Coronary artery (tissue), 2 donors: ENCODE data around the gene OR2F1.

ENCODE experiments used
- DNase-seq: peaks from one replicate; pipeline ENCODE4 v3.0.0-alpha.2; 2017; ENCODE audit warnings: low spot score
- H3K27ac ChIP-seq, 2 donors: fragments of 200-600 bp; sonication (generic); one replicate each; pipeline ENCODE4 v1.5.1; 2016 to 2019
- H3K4me3 ChIP-seq: fragments of 200-600 bp; sonication (generic); 2 replicates; pipeline ENCODE4 v1.5.1; 2016; ENCODE audit warnings: mild to moderate bottlenecking, moderate library complexity
- TF ChIP-seq, protein P1 (sequence below): fragments of 200-600 bp; sonication (generic); IDR thresholded peaks from one replicate; pipeline ENCODE4 v1.5.1; 2019; ENCODE audit warnings: antibody characterized with exemption

Gene OR2F1

DNA sequence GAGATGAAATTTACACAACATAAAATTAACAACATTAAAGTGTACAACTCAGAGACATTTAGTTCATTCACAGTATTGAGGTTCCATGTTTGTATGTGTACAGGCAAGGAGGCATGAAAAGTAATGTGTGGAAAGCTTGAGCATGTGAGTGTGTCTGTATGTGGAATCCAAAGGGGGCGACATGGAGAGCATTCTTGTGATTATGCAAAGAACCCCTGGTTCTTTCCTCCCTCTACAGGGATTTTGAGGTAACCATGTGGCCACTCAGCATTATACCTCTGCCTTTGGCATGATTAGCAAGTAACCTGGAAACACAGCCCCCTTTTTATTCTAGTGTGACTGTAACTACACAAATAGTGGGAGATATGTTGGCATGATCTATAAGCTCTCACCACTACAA, 21.0 kb downstream of the OR2F1 start:
- Histone ChIP-seq H3K4me3 (no peak overlapping the region), H3K27ac (no peak overlapping the region)
- TF ChIP-seq, protein P1, sequence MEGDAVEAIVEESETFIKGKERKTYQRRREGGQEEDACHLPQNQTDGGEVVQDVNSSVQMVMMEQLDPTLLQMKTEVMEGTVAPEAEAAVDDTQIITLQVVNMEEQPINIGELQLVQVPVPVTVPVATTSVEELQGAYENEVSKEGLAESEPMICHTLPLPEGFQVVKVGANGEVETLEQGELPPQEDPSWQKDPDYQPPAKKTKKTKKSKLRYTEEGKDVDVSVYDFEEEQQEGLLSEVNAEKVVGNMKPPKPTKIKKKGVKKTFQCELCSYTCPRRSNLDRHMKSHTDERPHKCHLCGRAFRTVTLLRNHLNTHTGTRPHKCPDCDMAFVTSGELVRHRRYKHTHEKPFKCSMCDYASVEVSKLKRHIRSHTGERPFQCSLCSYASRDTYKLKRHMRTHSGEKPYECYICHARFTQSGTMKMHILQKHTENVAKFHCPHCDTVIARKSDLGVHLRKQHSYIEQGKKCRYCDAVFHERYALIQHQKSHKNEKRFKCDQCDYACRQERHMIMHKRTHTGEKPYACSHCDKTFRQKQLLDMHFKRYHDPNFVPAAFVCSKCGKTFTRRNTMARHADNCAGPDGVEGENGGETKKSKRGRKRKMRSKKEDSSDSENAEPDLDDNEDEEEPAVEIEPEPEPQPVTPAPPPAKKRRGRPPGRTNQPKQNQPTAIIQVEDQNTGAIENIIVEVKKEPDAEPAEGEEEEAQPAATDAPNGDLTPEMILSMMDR = no peak
- DNase-seq = no peak

DNA sequence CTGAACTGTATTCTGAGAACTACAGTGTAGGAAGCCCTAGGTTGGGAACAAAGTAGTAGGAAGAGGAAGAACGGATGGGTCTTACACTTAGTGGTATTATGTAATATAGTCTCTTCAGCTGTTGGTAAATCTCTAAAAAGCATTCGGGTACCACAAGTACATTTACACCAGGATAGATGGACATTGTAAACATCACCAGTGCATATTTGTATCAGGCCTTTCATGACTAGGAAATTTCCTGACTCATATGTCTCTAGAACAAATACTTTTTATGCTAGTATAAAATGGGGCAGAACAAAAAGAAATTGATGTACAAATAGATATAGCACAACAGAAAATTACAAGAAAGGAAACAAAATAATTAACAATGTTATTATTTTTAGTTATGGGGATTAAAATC, 23.9 kb downstream of the OR2F1 start:
- no peak overlapping the region for H3K27ac ChIP-seq
- TF ChIP-seq, protein P1 = no peak
- H3K4me3 ChIP-seq = no peak overlapping the region
- DNase-seq = no peak

DNA sequence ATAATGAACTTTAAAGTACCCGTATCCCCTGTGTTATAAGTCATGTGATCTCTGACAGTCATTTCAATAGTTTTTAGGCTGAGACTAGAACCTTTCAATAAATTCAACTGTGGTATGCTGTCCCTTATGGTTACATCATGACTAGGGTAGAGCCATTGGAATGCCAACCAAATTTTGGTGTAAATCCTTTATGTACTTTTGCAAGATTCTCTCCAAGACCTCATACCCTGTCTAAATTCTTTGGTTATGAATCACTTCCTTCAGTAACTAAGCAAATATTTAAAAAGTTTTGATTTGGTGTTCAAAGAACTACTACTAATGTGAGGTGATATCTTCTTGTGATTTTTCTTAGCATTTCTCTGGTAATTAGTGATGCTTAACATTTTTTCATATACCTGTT, 24.7 kb downstream of the OR2F1 start:
- no peak for DNase-seq
- Histone ChIP-seq H3K27ac (no peak overlapping the region), H3K4me3 (no peak overlapping the region)
- TF ChIP-seq, protein P1 = no peak

DNA sequence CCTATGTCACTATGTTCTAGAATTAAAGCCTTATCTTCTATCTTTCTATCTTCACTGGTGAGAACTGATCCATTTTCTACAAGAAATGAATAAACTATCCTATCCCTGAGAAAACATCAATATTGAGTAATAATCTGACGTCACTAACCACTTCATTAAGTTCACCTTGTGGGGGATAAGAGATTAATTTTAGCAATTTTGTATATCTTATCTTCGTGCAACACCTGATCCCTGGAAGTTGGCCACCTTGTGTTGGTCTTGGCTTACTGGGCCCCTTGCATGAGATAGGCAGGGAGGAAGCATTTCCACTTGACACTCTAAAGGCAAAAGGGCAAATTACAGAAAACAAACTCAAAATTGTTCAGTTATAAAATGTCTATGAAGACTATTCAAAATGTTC, 25.4 kb downstream of the OR2F1 start:
- DNase-seq = no peak
- H3K27ac ChIP-seq = no peak overlapping the region
- H3K4me3 ChIP-seq = no peak overlapping the region
- TF ChIP-seq, protein P1 = no peak

DNA sequence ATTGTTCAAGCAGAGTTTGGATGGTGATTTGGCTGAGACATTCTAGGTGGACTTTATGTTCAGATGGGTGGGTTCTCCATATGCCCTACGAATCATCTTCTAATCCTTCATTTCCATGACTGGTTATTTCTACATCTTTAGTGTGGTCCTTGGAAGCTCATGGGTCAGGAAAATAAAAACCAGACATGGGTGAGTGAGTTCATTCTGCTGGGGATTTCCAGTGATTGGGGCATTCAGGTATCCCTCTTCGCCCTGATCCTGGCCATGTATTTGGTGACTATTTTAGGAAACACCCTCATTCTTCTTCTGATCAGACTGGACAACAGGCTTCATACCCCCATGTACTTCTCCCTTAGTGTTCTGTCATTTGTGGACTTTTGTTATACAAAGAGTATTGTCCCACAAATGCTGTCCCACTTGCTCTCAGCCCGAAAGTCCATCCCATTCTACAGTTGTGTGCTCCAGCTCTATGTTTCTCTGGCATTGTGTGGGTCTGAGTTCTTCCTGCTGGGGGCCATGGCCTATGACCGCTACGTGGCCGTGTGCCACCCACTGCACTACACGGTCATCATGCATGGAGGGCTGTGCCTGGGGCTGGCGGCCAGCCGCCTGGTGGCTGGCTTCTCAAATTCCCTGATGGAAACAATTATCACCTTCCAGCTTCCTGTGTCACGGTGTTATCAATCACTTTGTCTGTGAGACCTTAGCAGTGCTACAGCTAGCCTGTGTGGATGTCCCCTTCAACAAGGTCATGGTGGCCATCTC, 26.3 kb downstream of the OR2F1 start:
- TF ChIP-seq, protein P1 = no peak
- no peak overlapping the region for H3K27ac ChIP-seq
- H3K4me3 ChIP-seq = no peak overlapping the region
- no peak for DNase-seq

DNA sequence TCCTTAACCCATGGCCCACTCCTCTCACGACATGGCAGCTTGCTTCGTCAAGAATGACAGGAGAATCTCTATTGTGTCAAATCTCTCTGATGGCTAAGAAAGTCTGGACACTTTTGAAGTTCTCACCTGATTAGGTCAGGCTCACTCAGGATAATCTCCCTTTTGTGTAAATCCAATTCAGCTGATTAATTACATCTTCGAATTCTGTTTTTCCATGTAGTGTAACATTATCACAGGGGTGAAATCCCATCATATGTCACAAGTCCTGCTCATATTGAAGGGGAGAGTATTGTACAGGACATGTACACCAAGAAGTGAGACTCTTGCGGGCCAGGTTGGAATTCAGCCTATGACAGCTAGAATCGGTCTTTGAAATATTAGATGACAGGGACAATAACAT, 29.3 kb downstream of the OR2F1 start:
- TF ChIP-seq, protein P1 = no peak
- Histone ChIP-seq H3K27ac (no peak overlapping the region), H3K4me3 (no peak overlapping the region)
- no peak for DNase-seq

DNA sequence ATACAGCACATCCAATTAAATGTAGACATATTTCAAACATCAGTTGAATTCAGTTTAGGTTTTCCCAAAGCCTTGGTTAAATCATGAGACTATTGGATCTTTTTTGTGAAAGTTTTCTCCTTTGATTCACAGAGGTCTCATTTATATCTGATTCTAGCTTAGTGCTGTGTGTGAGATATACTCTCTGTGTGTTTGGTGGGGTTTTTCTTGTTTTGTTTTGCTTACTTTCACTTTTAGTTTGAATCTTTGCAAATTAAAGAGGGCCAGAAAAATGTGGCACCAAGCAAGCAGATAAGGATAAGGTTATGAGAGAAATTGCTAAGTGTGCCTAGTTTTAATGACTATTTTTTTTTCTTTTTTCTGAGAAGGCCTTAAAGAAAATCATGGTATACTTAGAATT, 32.9 kb downstream of the OR2F1 start:
- Histone ChIP-seq H3K4me3 (no peak overlapping the region), H3K27ac (no peak overlapping the region)
- no peak for DNase-seq
- TF ChIP-seq, protein P1 = no peak
